ENCODE results near the gene TWF2. TPM values are rescaled to one million over a fixed set of nuclear protein-coding genes. Genes with fewer than 3 reads are reported as not detected.

TWF2 gene
- total RNA-seq, 1 experiment from 2014 or later = 59.7 TPM

- in situ Hi-C loops (cut with HindIII; ENCODE audit: low pct_unique_long_range_greater_than_20kb, low sequenced_read_pairs) = no loop called here
- DNase-seq (ENCODE audit: low read depth, low spot score) = no peak
These were observed 8.0 kb downstream of the TWF2 start for GRCh38 chr3:52230889-52231499.

DNA sequence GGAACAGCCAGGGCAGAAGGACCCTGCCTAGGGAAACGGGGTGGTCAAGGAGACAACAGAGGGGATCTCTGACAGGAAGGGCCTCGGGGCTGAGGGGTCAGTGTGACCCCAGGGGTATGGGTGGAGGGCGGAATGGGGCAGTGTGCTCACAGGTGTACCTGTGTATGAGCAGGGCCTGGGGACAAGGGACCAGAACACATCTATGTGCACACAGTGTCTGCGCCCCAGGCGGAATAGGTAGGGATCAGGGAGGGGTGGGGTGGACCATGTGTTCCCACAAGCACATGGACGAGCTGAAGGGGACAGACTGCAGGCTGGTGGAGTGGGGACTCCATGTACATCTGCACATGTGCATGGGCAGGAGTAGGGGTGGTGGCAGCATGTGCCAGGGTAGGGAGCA lies 8.5 kb downstream of the TWF2 start:
- in situ Hi-C loops (cut with HindIII; ENCODE audit: low pct_unique_long_range_greater_than_20kb, low sequenced_read_pairs) = no loop called here
- DNase-seq (ENCODE audit: low read depth, low spot score) = no peak

GRCh38 chr3:52229656-52230055 lies 9.3 kb downstream of the TWF2 start:
- in situ Hi-C loops (cut with HindIII; ENCODE audit: low pct_unique_long_range_greater_than_20kb, low sequenced_read_pairs) = no loop called here
- DNase-seq (ENCODE audit: low read depth, low spot score) = no peak

DNA sequence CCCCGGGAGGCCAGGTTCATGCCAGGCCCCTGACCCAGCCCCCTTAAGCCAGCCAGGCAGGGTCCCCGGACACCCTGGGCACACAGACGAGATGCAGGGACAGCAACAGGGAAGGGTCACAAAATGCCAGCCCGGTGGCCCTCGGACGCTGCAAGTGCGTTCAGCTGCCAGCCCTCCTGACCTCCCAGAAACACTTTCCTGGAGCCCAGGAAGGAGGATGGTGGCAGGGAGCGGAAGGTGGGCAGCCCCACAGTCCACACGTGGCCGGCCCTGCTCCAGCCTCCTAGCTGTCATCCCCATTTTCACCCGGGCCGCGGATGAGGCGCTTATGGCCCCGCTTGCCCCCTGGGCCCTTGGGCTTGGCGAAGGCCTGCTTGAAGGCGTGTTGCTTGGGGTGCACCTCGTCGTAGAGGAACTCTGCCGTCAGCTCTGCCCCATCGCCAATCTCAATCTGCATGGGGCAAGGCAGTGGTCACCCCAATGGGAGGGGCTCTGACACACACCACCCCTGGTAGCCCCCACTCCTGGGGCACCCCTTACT lies 10.1 kb downstream of the TWF2 start:
- DNase-seq (ENCODE audit: low read depth, low spot score) = no peak
- in situ Hi-C loops (cut with HindIII; ENCODE audit: low pct_unique_long_range_greater_than_20kb, low sequenced_read_pairs) = no loop called here

GRCh38 chr3:52228266-52228665 lies 10.7 kb downstream of the TWF2 start:
- in situ Hi-C loops (cut with HindIII; ENCODE audit: low pct_unique_long_range_greater_than_20kb, low sequenced_read_pairs) = no loop called here

GRCh38 chr3:52227766-52228165 lies 11.2 kb downstream of the TWF2 start:
- in situ Hi-C loops (cut with HindIII; ENCODE audit: low pct_unique_long_range_greater_than_20kb, low sequenced_read_pairs) = no loop called here
- DNase-seq (ENCODE audit: low read depth, low spot score) = no peak

More at GRCh38 chr3:52228266-52228665, 10.7 kb downstream of the TWF2 start:
- DNase-seq (ENCODE audit: low read depth, low spot score) = no peak

DNA sequence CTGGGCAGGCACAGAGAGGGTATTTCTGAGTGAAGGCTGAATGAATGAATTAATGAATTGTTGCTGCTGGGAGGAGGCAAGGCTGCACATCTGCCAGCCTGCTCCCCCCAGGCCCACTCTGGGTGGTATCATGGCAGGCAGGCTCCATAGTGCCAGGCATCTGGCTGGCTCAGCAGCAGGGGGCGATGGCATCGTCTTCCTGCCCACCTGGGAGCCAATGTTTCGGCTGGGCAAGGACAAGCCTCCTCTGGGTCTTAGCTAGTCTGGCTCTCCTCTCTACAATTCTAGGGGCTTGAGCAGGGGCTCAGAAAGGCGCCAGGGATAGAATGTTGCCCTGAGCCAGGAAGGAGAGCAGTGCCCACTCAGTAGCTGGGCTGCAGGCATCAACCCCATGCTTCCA lies 11.8 kb downstream of the TWF2 start:
- in situ Hi-C loops (cut with HindIII; ENCODE audit: low pct_unique_long_range_greater_than_20kb, low sequenced_read_pairs) = no loop called here
- DNase-seq (ENCODE audit: low read depth, low spot score) = no peak

DNA sequence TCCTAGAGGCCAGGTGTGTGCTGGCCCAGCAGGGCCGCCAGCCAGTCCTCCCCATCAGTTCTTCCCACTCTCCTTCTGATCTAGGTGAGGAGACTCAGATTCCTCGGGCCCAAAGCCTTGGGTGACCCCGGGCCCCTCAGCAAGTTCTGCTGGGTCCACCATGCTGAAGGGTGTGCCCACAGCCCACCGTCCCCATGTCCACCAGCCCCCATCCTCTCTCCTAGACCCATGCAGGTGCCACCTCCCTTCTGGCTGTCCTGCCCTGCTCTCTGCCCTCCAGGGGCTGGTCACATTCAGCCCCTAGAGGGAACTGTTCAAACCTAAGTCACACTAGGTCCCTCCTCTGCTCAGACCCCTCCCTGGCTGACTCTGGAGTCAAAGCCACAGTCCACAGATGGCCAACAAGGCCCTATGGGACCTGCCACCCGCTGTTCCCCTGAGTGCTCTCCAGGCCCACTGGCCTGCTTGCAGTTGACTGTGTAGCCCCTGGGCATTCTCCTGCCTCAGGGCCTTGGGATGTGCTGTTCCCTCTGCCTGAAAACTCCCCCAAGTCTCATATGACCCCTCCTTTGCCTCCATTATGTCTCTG lies 12.6 kb downstream of the TWF2 start:
- DNase-seq (ENCODE audit: low read depth, low spot score) = no peak
- in situ Hi-C loops (cut with HindIII; ENCODE audit: low pct_unique_long_range_greater_than_20kb, low sequenced_read_pairs) = no loop called here

DNA sequence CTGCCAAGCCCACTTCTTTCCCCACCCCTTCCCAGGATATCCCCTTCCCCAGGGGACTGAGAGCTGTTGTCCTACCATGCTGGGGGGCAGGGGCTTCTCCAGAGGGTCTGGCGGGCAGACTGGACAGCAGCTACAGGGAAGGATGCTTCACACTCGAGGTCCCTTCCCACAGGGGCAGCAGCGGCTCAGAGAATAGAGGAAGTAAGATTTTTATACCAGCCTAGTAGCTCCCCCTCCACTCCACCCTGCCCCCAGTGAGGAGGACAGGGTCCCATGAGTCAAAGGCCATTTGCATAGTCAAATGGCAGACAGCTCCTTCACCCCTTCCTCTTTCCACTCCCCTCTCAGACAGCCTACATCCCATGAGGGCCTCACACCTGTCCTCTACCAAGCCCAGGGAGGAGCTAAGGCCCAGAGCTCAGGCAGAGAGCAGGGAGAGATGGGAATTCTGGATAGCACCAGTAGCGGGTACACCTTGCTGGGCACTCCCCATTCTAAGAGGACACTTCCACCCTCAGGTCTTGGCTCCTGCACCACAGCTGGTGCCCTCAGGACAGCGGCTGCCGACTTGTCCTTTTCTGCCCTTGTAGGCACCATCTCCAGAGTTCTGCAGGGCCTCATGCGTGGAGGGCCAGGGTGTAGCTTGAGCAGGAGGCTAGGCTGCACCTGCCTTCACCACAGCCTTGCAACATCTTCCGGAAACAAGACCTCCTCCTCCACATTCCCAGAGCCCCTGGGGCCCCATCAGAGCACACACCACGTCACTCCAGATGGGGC lies 13.3 kb downstream of the TWF2 start, which contains the start of gene TLR9:
Gene TLR9 (minus strand): TSS at position 194 of the 777 bp plus-strand sequence. CDS start 116 bp downstream, at position 78.
- in situ Hi-C loops (cut with HindIII; ENCODE audit: low pct_unique_long_range_greater_than_20kb, low sequenced_read_pairs) = no loop called here
- no peak for DNase-seq (ENCODE audit: low read depth, low spot score)

GRCh38 chr3:52223449-52224408 lies 15.2 kb downstream of the TWF2 start:
- in situ Hi-C loops (cut with HindIII; ENCODE audit: low pct_unique_long_range_greater_than_20kb, low sequenced_read_pairs) = no loop called here
- no peak for DNase-seq (ENCODE audit: low read depth, low spot score)

- no peak for DNase-seq (ENCODE audit: low read depth, low spot score)
- in situ Hi-C loops (cut with HindIII; ENCODE audit: low pct_unique_long_range_greater_than_20kb, low sequenced_read_pairs) = no loop called here
These were observed 16.4 kb downstream of the TWF2 start for GRCh38 chr3:52222319-52223221.

DNA sequence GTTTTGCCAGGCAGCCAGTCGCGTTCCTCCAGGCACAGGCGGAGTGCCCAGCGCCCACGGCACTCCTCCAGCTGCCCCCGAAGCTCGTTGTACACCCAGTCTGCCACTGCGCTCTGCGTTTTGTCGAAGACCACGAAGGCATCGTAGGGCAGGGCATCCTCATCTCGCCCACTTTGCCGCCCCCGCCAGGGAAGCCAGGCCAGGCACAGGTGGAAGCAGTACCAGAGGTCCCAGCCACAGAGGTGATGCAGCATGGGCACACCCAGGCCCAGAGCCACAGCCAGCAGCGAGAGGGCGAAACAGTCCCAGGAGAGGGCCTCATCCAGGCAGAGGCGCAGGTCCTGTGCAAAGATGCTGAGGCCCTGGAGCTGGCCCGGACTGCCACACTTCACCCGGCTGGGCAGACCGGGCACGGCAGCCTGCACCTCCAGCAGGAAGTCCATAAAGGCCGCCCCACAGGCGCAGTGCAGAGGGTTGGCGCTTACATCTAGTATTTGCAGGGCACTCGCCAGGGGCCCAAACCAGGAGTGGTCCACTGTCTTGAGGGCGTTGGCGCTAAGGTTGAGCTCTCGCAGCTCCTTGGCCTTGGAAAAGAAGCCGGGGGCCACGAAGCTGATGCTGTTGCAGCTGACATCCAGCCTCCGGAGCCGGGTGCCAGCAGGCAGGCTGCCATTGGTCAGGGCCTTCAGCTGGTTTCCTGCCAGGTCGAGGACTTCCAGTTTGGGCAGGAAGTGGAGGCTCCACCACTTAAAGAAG lies 17.2 kb downstream of the TWF2 start:
- DNase-seq (ENCODE audit: low read depth, low spot score) = no peak
- in situ Hi-C loops (cut with HindIII; ENCODE audit: low pct_unique_long_range_greater_than_20kb, low sequenced_read_pairs) = no loop called here

- DNase-seq (ENCODE audit: low read depth, low spot score) = no peak
- in situ Hi-C loops (cut with HindIII; ENCODE audit: low pct_unique_long_range_greater_than_20kb, low sequenced_read_pairs) = no loop called here
These were observed 17.8 kb downstream of the TWF2 start for GRCh38 chr3:52221141-52221562.

DNA sequence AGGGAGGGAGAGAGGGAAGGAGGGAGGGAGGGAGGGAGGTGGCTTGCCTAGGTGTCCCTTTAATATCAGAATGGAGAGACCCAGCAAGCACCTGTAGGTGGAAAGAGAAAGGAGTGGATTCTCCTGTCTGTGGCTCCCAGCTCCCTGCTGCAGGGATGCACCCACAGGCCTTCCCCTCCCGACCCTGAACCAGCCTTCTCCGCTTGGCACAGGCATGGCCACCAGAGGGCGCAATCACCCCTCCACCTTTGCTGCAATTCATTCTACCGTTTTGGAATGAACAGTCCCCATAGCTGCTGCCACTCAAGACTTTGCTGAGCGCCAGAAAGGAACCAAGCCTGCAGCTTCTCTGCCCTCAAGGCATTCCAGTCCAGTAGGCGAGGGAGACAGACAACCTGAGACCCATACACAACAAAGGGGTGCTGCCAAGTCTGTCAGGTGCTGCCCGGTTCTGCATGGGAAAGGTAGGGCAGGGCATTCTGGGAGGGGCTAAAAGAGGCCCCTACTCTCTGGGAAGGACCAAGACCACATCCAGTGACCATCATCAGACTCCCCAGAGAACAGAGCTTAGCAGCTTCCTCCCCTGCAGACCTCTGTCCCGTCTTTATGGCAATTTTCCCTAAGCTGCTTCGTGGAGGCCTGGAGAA lies 18.5 kb downstream of the TWF2 start:
- DNase-seq (ENCODE audit: low read depth, low spot score) = peak; percentile 83
- in situ Hi-C loops (cut with HindIII; ENCODE audit: low pct_unique_long_range_greater_than_20kb, low sequenced_read_pairs) = no loop called here

DNA sequence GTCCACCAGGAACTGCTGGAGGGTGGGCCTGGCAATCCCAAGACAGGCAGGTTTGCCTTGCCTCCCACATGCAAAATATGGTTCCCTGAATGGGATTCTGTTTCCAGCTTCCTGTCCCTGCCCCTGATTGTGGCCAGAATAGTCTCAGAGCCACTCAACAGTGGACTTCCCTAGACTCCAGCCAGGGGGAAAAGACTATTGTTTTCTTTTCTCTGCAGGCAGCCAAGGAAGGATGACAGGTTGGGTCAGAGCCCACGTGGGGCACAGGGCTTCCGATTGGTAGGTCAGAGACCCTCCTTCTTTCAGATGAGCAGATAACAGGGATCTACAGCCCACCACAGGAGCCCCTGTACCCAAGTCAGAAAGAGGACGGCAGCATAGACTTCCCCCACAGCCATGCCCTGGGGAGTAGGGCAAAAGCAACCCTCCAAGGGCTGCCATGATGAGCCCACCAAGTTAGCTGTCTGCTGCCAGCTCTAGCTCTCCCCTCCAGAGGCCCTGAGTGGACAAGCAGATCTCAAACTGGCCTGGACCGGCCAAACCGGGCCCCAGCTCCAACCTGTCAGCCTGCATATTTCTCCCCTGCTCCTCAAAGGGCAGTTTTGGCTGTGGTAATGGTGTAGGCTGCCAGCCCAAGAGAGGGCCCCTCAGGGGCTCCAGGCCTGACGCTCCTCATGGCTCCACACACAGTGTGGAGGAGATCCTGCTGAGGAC lies 19.9 kb downstream of the TWF2 start:
- no peak for DNase-seq (ENCODE audit: low read depth, low spot score)
- in situ Hi-C loops (cut with HindIII; ENCODE audit: low pct_unique_long_range_greater_than_20kb, low sequenced_read_pairs) = no loop called here
